Activated naive CD4-positive, alpha-beta T cell treated with anti-CD3 and anti-CD28 coated beads, Interleukin-2, amount 50 U/mL, for 72 hours (primary cell): ENCODE data around the gene ZNF438. TPM values are rescaled to one million over a fixed set of nuclear protein-coding genes. Genes with fewer than 3 reads are reported as not detected.
"Not testable (repeated sequence)": the region's sequence is repeated elsewhere in the genome, so short reads cannot be mapped to it uniquely, and the experiment has no call there.

Source experiments
- ATAC-seq, 2 donors: fragments of 150-1000 bp; cut with Tn5 transposase; 2 replicates each; pipeline ENCODE4 v1.10.0; 2021; ENCODE audit warnings: mild to moderate bottlenecking in 2 of 2, moderate library complexity in 2 of 2
- DNase-seq, 2 donors: peaks; one replicate each; pipeline ENCODE4 v3.0.0; 2021 to 2022; ENCODE audit warnings: low spot score in 2 of 2
- H3K27ac Mint-ChIP-seq, 2 donors: one replicate each; pipeline ENCODE4 v1.8.0; 2022; ENCODE audit warnings: mild to moderate bottlenecking in 2 of 2, mixed read lengths in 2 of 2
- H3K36me3 Mint-ChIP-seq, 2 donors: one replicate each; pipeline ENCODE4 v1.8.0; 2022; ENCODE audit warnings: mixed read lengths in 2 of 2
- H3K9me3 Mint-ChIP-seq, 2 donors: one replicate each; pipeline ENCODE4 v1.8.0; 2022; ENCODE audit warnings: mixed read lengths in 2 of 2
- total RNA-seq, 2 donors: library from RNA; stranded (reverse); gene quantifications; one replicate each; pipeline ENCODE4 v1.2.3, GENCODE V29; 2022

Gene ZNF438
- total RNA-seq, 2 donors from 2014 or later: 3.7 to 4.2 TPM

- no peaks in the 10 kb centered on the region for H3K36me3 Mint-ChIP-seq
- ATAC-seq: no peak
- no peak overlapping the region for H3K27ac Mint-ChIP-seq
- no peak for DNase-seq
- no peaks in the 10 kb centered on the region for H3K9me3 Mint-ChIP-seq
Observed at GRCh38 chr10:31061941-31062340, 30.3 kb upstream of the ZNF438 start.

GRCh38 chr10:31058795-31059703 is 27.4 kb upstream of the ZNF438 start:
- H3K36me3 Mint-ChIP-seq: no peaks in the 10 kb centered on the region
- no peak overlapping the region for H3K27ac Mint-ChIP-seq
- no peaks in the 10 kb centered on the region for H3K9me3 Mint-ChIP-seq
- DNase-seq (no peak), ATAC-seq (no peak)

- not testable (repeated sequence) for H3K27ac Mint-ChIP-seq, H3K36me3 Mint-ChIP-seq, ATAC-seq, H3K9me3 Mint-ChIP-seq, DNase-seq
Observed at GRCh38 chr10:31056678-31057077, 25.0 kb upstream of the ZNF438 start.

- Mint-ChIP-seq H3K9me3 (peaks cover 0 to 8% of the 10 kb centered on the region in 2 donors), H3K36me3 (no peaks in the 10 kb centered on the region)
- DNase-seq: no peak
Observed at GRCh38 chr10:31055573-31056251, 24.0 kb upstream of the ZNF438 start.

GRCh38 chr10:31051703-31052102 is 20.0 kb upstream of the ZNF438 start:
- no peak for ATAC-seq
- Mint-ChIP-seq H3K9me3 (peaks cover 0 to 8% of the 10 kb centered on the region in 2 donors), H3K27ac (no peak overlapping the region), H3K36me3 (no peaks in the 10 kb centered on the region)
- DNase-seq: no peak

More at GRCh38 chr10:31055573-31056251, 24.0 kb upstream of the ZNF438 start:
- no peak overlapping the region for H3K27ac Mint-ChIP-seq
- ATAC-seq: no peak

GRCh38 chr10:31042670-31043069 is 11.0 kb upstream of the ZNF438 start:
- Mint-ChIP-seq H3K27ac (no peak overlapping the region), H3K9me3 (no peaks in the 10 kb centered on the region), H3K36me3 (no peaks in the 10 kb centered on the region)
- ATAC-seq (no peak), DNase-seq (no peak)

- no peak for DNase-seq
- ATAC-seq: no peak
- no peak overlapping the region for H3K27ac Mint-ChIP-seq
- H3K36me3 Mint-ChIP-seq: no peaks in the 10 kb centered on the region
- H3K9me3 Mint-ChIP-seq: no peaks in the 10 kb centered on the region
Observed at GRCh38 chr10:31041011-31041410, 9.3 kb upstream of the ZNF438 start.

GRCh38 chr10:31039006-31039405 is 7.3 kb upstream of the ZNF438 start:
- not testable (repeated sequence) for ATAC-seq, DNase-seq, H3K36me3 Mint-ChIP-seq, H3K27ac Mint-ChIP-seq, H3K9me3 Mint-ChIP-seq

- DNase-seq (no peak), ATAC-seq (no peak)
- H3K36me3 Mint-ChIP-seq: no peaks in the 10 kb centered on the region
- H3K27ac Mint-ChIP-seq: no peak overlapping the region
- H3K9me3 Mint-ChIP-seq: no peaks in the 10 kb centered on the region
Observed at GRCh38 chr10:31037749-31038148, 6.1 kb upstream of the ZNF438 start.

GRCh38 chr10:31036209-31036608 is 4.5 kb upstream of the ZNF438 start:
- ATAC-seq (no peak), DNase-seq (no peak)
- no peaks in the 10 kb centered on the region for H3K36me3 Mint-ChIP-seq
- no peaks in the 10 kb centered on the region for H3K9me3 Mint-ChIP-seq
- no peak overlapping the region for H3K27ac Mint-ChIP-seq

- Mint-ChIP-seq H3K36me3 (no peaks in the 10 kb centered on the region), H3K27ac (no peak overlapping the region), H3K9me3 (no peaks in the 10 kb centered on the region)
- ATAC-seq (no peak), DNase-seq (no peak)
Observed at GRCh38 chr10:31035266-31035798, 3.7 kb upstream of the ZNF438 start.

- ATAC-seq: no peak
- Mint-ChIP-seq H3K36me3 (no peaks in the 10 kb centered on the region), H3K27ac (no peak overlapping the region), H3K9me3 (no peaks in the 10 kb centered on the region)
- DNase-seq: no peak
Observed at GRCh38 chr10:31034098-31034909, 2.6 kb upstream of the ZNF438 start.

GRCh38 chr10:31033147-31033546 is 1.5 kb upstream of the ZNF438 start:
- DNase-seq (no peak), ATAC-seq (no peak)
- Mint-ChIP-seq H3K27ac (peak overlapping the region; percentile 97 to 98), H3K9me3 (no peaks in the 10 kb centered on the region), H3K36me3 (no peaks in the 10 kb centered on the region)

GRCh38 chr10:31032258-31033132 is 830 bp upstream of the ZNF438 start:
- Mint-ChIP-seq H3K36me3 (no peaks in the 10 kb centered on the region), H3K9me3 (no peaks in the 10 kb centered on the region), H3K27ac (peak overlapping the region; percentile 97 to 98)
- ATAC-seq (peak; percentile 85 to 87), DNase-seq (peak; percentile 93 to 94)

- peak overlapping the region in 1 of 2 donors; percentile 98 for H3K27ac Mint-ChIP-seq
- H3K9me3 Mint-ChIP-seq: no peaks in the 10 kb centered on the region
- ATAC-seq (no peak), DNase-seq (no peak)
- H3K36me3 Mint-ChIP-seq: no peaks in the 10 kb centered on the region
Observed at GRCh38 chr10:31031205-31031557, 484 bp downstream of the ZNF438 start.

GRCh38 chr10:31030800-31031199 is 865 bp downstream of the ZNF438 start:
- Mint-ChIP-seq H3K36me3 (no peaks in the 10 kb centered on the region), H3K27ac (peak overlapping the region in 1 of 2 donors; percentile 98), H3K9me3 (no peaks in the 10 kb centered on the region)
- no peak for DNase-seq
- no peak for ATAC-seq
